ENCODE results near the gene PAQR5. TPM values are rescaled to one million over a fixed set of nuclear protein-coding genes. Genes with fewer than 3 reads are reported as not detected.

The PAQR5 gene
- total RNA-seq, 1 experiment from 2014 or later = 34.0 TPM

- CTCF ChIA-PET = no interaction called here
- Histone ChIP-seq H3K4me2 (ENCODE audit: low read length) (no peak overlapping the region), H3K27me3 (ENCODE audit: insufficient read depth, low read length) (no peaks in the 10 kb centered on the region), H3K4me3 (replicated peaks in 1 of 2; ENCODE audit: low read depth in 1 of 2, low read length in 2 of 2) (no peak overlapping the region), H3K9me2 (ENCODE audit: insufficient read depth) (no peaks in the 10 kb centered on the region), H3K4me1 (ENCODE audit: control insufficient read depth in 1 of 2, insufficient read depth in 2 of 2, low read length in 2 of 2) (no peaks in the 10 kb centered on the region), H3K9ac (ENCODE audit: low read length) (no peak overlapping the region), H3K79me2 (ENCODE audit: insufficient read depth, low read length) (peaks cover 74% of the 10 kb centered on the region), H3K27ac (ENCODE audit: low read depth, low read length) (no peak overlapping the region), H4K20me1 (ENCODE audit: insufficient read depth) (no peaks in the 10 kb centered on the region), H3K9me3 (ENCODE audit: control insufficient read depth in 1 of 2, insufficient read depth in 1 of 2, low read depth in 1 of 2, low read length in 2 of 2) (no peaks in the 10 kb centered on the region), H3K36me3 (ENCODE audit: control insufficient read depth in 1 of 2, insufficient read depth in 2 of 2, low read length in 2 of 2) (peaks cover 64 to 70% of the 10 kb centered on the region in 2 experiments), H2AFZ (ENCODE audit: low read depth, low read length, poor library complexity, severe bottlenecking) (no peak overlapping the region)
- TF ChIP-seq ZNF274 (IDR thresholded peaks at IDR 0.05; ENCODE audit: low read depth, low read length) (no peak), ZBTB33 (IDR thresholded peaks at IDR 0.05; ENCODE audit: extremely low read depth, insufficient replicate concordance, low read length) (no peak), SRF (IDR thresholded peaks at IDR 0.05; ENCODE audit: low read depth) (no peak), YY1 (IDR thresholded peaks at IDR 0.05; ENCODE audit: extremely low read depth, insufficient replicate concordance, low read depth, low read length) (no peak), EGR1 (IDR thresholded peaks at IDR 0.05; ENCODE audit: low read depth) (no peak), CBX3 (IDR thresholded peaks at IDR 0.05; ENCODE audit: low read depth) (no peak), EZH2 (IDR thresholded peaks at IDR 0.05) (no peak), EZH2phosphoT487 (IDR thresholded peaks at IDR 0.05; ENCODE audit: borderline replicate concordance) (no peak), ELF1 (IDR thresholded peaks at IDR 0.05; ENCODE audit: borderline replicate concordance, low read depth) (no peak), CEBPB (IDR thresholded peaks at IDR 0.05; ENCODE audit: low read depth) (no peak), CTCF (IDR thresholded peaks at IDR 0.05 in 2 of 3, conservative IDR thresholded peaks at IDR 0.05 in 1 of 3; ENCODE audit: borderline replicate concordance in 1 of 3, insufficient read depth in 1 of 3, low read depth in 2 of 3, low read length in 2 of 3) (no peak), SIN3A (IDR thresholded peaks at IDR 0.05; ENCODE audit: low read depth) (no peak), REST (IDR thresholded peaks at IDR 0.05; ENCODE audit: low read depth) (no peak), RAD21 (IDR thresholded peaks at IDR 0.05; ENCODE audit: low read depth) (no peak), MAX (IDR thresholded peaks at IDR 0.05) (no peak), POLR2AphosphoS5 (IDR thresholded peaks at IDR 0.05; ENCODE audit: low read depth, low read length) (no peak), JUND (IDR thresholded peaks at IDR 0.05) (no peak), POLR2A (IDR thresholded peaks at IDR 0.05; ENCODE audit: borderline replicate concordance, extremely low read depth, insufficient read depth, insufficient read length) (no peak), SP1 (IDR thresholded peaks at IDR 0.05; ENCODE audit: low read depth) (no peak)
- DNase-seq (ENCODE audit: low read depth, low spot score) (no peak), ATAC-seq (no peak)
- intact Hi-C loops (cut with micrococcal nuclease) = no loop called here
- POLR2A ChIA-PET = no interaction called here
- RAD21 ChIA-PET (ENCODE audit: low non-redundant PET in 1 of 2, low total read pairs in 2 of 2, uncharacterized antibody in 2 of 2, unreplicated experiment in 2 of 2) = no interaction called here
- no TSS peak for BruUV-seq (replicated peaks)
Observed at GRCh38 chr15:69433831-69434230, 135.1 kb downstream of the PAQR5 start.

Data from HCT116 (cell line).